Gastrocnemius medialis (tissue), 4 donors: Measurements from ENCODE around the gene SMIM38.

Experiments
- POLR2A ChIP-seq, 2 donors: fragments of 450-650 bp; IDR thresholded peaks; one replicate each; pipeline ENCODE4 v1.6.1; 2017; ENCODE audit warnings: antibody characterized with exemption in 2 of 2, mild to moderate bottlenecking in 2 of 2, moderate library complexity in 2 of 2
- TF ChIP-seq, protein P1 (sequence below), 5 experiments: fragments of 450-650 bp in 3 of 5; fragments of 200-600 bp in 2 of 5; sonication (generic) in 2 of 5; IDR thresholded peaks in 4 of 5; conservative IDR thresholded peaks in 1 of 5; 1 replicate in 4 of 5; 2 replicates in 1 of 5; pipeline ENCODE4 v1.5.1; 2016 to 2019; ENCODE audit warnings: antibody characterized with exemption in 5 of 5, mild to moderate bottlenecking in 3 of 5, moderate library complexity in 3 of 5

DNA sequence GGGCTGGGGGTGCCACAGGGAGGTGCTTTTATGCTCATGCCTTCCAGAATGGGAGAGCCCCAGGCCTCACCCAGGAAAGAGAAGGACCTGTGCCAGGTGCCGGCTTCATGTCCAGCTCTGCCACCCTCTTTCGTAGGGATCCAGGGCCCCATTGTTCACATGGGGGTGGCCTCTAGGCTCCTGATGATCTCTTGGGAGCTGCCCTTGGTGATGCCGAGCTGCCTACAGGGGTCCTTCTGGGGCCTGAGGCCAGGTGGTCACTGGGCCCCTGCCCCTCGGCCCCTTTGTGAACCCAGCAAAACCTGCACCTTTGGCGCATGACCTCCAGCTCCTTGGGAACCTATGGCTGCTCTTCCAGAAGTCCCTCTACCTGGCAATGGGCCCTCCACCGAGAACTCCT lies 41.4 kb upstream of the SMIM38 start:
- TF ChIP-seq, protein P1, sequence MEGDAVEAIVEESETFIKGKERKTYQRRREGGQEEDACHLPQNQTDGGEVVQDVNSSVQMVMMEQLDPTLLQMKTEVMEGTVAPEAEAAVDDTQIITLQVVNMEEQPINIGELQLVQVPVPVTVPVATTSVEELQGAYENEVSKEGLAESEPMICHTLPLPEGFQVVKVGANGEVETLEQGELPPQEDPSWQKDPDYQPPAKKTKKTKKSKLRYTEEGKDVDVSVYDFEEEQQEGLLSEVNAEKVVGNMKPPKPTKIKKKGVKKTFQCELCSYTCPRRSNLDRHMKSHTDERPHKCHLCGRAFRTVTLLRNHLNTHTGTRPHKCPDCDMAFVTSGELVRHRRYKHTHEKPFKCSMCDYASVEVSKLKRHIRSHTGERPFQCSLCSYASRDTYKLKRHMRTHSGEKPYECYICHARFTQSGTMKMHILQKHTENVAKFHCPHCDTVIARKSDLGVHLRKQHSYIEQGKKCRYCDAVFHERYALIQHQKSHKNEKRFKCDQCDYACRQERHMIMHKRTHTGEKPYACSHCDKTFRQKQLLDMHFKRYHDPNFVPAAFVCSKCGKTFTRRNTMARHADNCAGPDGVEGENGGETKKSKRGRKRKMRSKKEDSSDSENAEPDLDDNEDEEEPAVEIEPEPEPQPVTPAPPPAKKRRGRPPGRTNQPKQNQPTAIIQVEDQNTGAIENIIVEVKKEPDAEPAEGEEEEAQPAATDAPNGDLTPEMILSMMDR (IDR thresholded peaks at IDR 0.05 in 4 of 5, conservative IDR thresholded peaks at IDR 0.05 in 1 of 5) = no peak
- no peak for TF ChIP-seq POLR2A (IDR thresholded peaks at IDR 0.05)
